NCI-H2227 (cell line): ENCODE data around the gene SLC26A1.
"Not testable (repeated sequence)": the region's sequence is repeated elsewhere in the genome, so short reads cannot be mapped to it uniquely, and the experiment has no call there.

Experiments
- DNase-seq: peaks from one replicate; lab custom pipeline; 2025; ENCODE audit not compliant: unreplicated experiment; lab: John Stamatoyannopoulos, UW

Gene SLC26A1

GRCh38 chr4:955931-956381, 37.2 kb downstream of the SLC26A1 start:
- DNase-seq: no peak

GRCh38 chr4:955161-955921, 37.9 kb downstream of the SLC26A1 start:
- no peak for DNase-seq

- DNase-seq: no peak
Measured at GRCh38 chr4:954211-955020, 38.8 kb downstream of the SLC26A1 start.

GRCh38 chr4:953574-953915, 39.7 kb downstream of the SLC26A1 start:
- DNase-seq: no peak

- no peak for DNase-seq
Measured at GRCh38 chr4:952881-953573, 40.2 kb downstream of the SLC26A1 start.

GRCh38 chr4:951594-952468, 41.4 kb downstream of the SLC26A1 start:
- no peak for DNase-seq

GRCh38 chr4:951186-951585, 42.0 kb downstream of the SLC26A1 start:
- no peak for DNase-seq

GRCh38 chr4:950136-951020, 42.8 kb downstream of the SLC26A1 start:
- no peak for DNase-seq

- DNase-seq: no peak
Measured at GRCh38 chr4:949656-950055, 43.5 kb downstream of the SLC26A1 start.

- DNase-seq: no peak
Measured at GRCh38 chr4:948936-949300, 44.3 kb downstream of the SLC26A1 start.

GRCh38 chr4:948101-948935, 44.9 kb downstream of the SLC26A1 start:
- DNase-seq: no peak

- no peak for DNase-seq
Measured at GRCh38 chr4:947491-947971, 45.7 kb downstream of the SLC26A1 start.

- DNase-seq: no peak
Measured at GRCh38 chr4:946517-947471, 46.4 kb downstream of the SLC26A1 start.

- DNase-seq: no peak
Measured at GRCh38 chr4:946103-946450, 47.1 kb downstream of the SLC26A1 start.

- no peak for DNase-seq
Measured at GRCh38 chr4:945274-946102, 47.7 kb downstream of the SLC26A1 start.

- not testable (repeated sequence) for DNase-seq
Measured at GRCh38 chr4:939508-939907, 53.7 kb downstream of the SLC26A1 start.
